Activated gamma-delta T cell (primary cell): ENCODE data around the gene ZFPM1.
"Not testable (repeated sequence)": the region's sequence is repeated elsewhere in the genome, so short reads cannot be mapped to it uniquely, and the experiment has no call there.

Experiments
- DNase-seq: peaks from one replicate; lab custom pipeline; 2025; lab: John Stamatoyannopoulos, UW

The ZFPM1 gene

GRCh38 chr16:88512728-88513696 is 59.9 kb downstream of the ZFPM1 start:
- DNase-seq = no peak

GRCh38 chr16:88514070-88514469 is 61.0 kb downstream of the ZFPM1 start:
- no peak for DNase-seq

GRCh38 chr16:88514526-88515232 is 61.6 kb downstream of the ZFPM1 start:
- DNase-seq = no peak

- DNase-seq = no peak
Observed at GRCh38 chr16:88515371-88515770, 62.3 kb downstream of the ZFPM1 start.

- no peak for DNase-seq
Observed at GRCh38 chr16:88515925-88516594, 63.0 kb downstream of the ZFPM1 start.

GRCh38 chr16:88516601-88517061 is 63.6 kb downstream of the ZFPM1 start:
- no peak for DNase-seq

- not testable (repeated sequence) for DNase-seq
Observed at GRCh38 chr16:88517208-88517774, 64.2 kb downstream of the ZFPM1 start.

GRCh38 chr16:88518411-88519111 is 65.5 kb downstream of the ZFPM1 start:
- DNase-seq = not testable (repeated sequence)

GRCh38 chr16:88519240-88519639 is 66.2 kb downstream of the ZFPM1 start:
- no peak for DNase-seq

GRCh38 chr16:88519938-88520653 is 67.0 kb downstream of the ZFPM1 start:
- DNase-seq = no peak

GRCh38 chr16:88521674-88522073 is 68.6 kb downstream of the ZFPM1 start:
- DNase-seq = no peak

- DNase-seq = no peak
Observed at GRCh38 chr16:88522276-88522949, 69.3 kb downstream of the ZFPM1 start.

- DNase-seq = no peak
Observed at GRCh38 chr16:88523309-88524161, 70.5 kb downstream of the ZFPM1 start.

GRCh38 chr16:88524274-88524972 is 71.3 kb downstream of the ZFPM1 start:
- no peak for DNase-seq

- DNase-seq = no peak
Observed at GRCh38 chr16:88524973-88525662, 72.0 kb downstream of the ZFPM1 start.

- no peak for DNase-seq
Observed at GRCh38 chr16:88525663-88525990, 72.5 kb downstream of the ZFPM1 start.

GRCh38 chr16:88526008-88526905 is 73.2 kb downstream of the ZFPM1 start:
- DNase-seq = no peak
